Neural progenitor cell (in vitro differentiated cells): Measurements from ENCODE around the gene COL4A5. TPM values are rescaled to one million over a fixed set of nuclear protein-coding genes. Genes with fewer than 3 reads are reported as not detected.

Source experiments
- DNase-seq: peaks from one replicate; pipeline ENCODE4 v3.0.0-alpha.2; 2016; ENCODE audit warnings: low spot score
- H2AFZ ChIP-seq: fragments of 200-600 bp; sonication (generic); replicated peaks from 2 replicates; pipeline ENCODE4 v1.6.1; 2016; ENCODE audit warnings: antibody characterized with exemption
- H3F3A ChIP-seq: fragments of 200-600 bp; sonication (generic); 2 replicates; pipeline ENCODE4 v1.6.1; 2016; ENCODE audit warnings: antibody characterized with exemption, low read depth
- H3K27ac ChIP-seq: fragments of 200-600 bp; sonication (generic); 2 replicates; pipeline ENCODE4 v1.5.1; 2016; ENCODE audit warnings: mild to moderate bottlenecking
- H3K27me3 ChIP-seq: fragments of 200-600 bp; sonication (generic); 2 replicates; pipeline ENCODE4 v1.6.1; 2016; ENCODE audit warnings: mild to moderate bottlenecking, moderate library complexity
- H3K36me3 ChIP-seq: fragments of 200-600 bp; sonication (generic); 2 replicates; pipeline ENCODE4 v1.5.1; 2016
- H3K4me1 ChIP-seq: fragments of 200-600 bp; sonication (generic); 2 replicates; pipeline ENCODE4 v1.6.1; 2016; ENCODE audit warnings: mixed run types
- H3K4me2 ChIP-seq: fragments of 200-600 bp; sonication (generic); 2 replicates; pipeline ENCODE4 v1.6.1; 2016
- H3K4me3 ChIP-seq: fragments of 200-600 bp; sonication (generic); 2 replicates; pipeline ENCODE4 v1.5.1; 2016
- H3K79me2 ChIP-seq: fragments of 200-600 bp; sonication (generic); 2 replicates; pipeline ENCODE4 v1.6.1; 2016; ENCODE audit warnings: low read depth
- H3K9ac ChIP-seq: fragments of 200-600 bp; sonication (generic); 2 replicates; pipeline ENCODE4 v1.6.1; 2016
- H3K9me3 ChIP-seq: fragments of 200-600 bp; sonication (generic); 2 replicates; pipeline ENCODE4 v1.5.1; 2016; ENCODE audit warnings: low read depth
- H4K20me1 ChIP-seq: fragments of 200-600 bp; sonication (generic); 2 replicates; pipeline ENCODE4 v1.6.1; 2016; ENCODE audit warnings: low read depth
- H3K27ac Mint-ChIP-seq: 3 replicates; pipeline ENCODE4 v1.8.0; 2021; ENCODE audit warnings: mixed read lengths
- H3K27me3 Mint-ChIP-seq: 2 replicates; pipeline ENCODE4 v1.8.0; 2022; ENCODE audit warnings: low read depth, mild to moderate bottlenecking, inconsistent platforms, moderate library complexity, mixed read lengths; ENCODE audit not compliant: insufficient read depth
- H3K36me3 Mint-ChIP-seq: 3 replicates; pipeline ENCODE4 v1.8.0; 2021; ENCODE audit warnings: mixed read lengths
- H3K4me1 Mint-ChIP-seq: 3 replicates; pipeline ENCODE4 v1.8.0; 2021; ENCODE audit warnings: mixed read lengths
- H3K4me3 Mint-ChIP-seq: 3 replicates; pipeline ENCODE4 v1.8.0; 2021; ENCODE audit warnings: mild to moderate bottlenecking, moderate library complexity, mixed read lengths
- H3K9me3 Mint-ChIP-seq: 3 replicates; pipeline ENCODE4 v1.8.0; 2020; ENCODE audit warnings: mixed read lengths
- CTCF ChIP-seq: fragments of 200-600 bp; sonication (generic); IDR thresholded peaks from 2 replicates; pipeline ENCODE4 v1.5.1; 2017; ENCODE audit warnings: antibody characterized with exemption, mild to moderate bottlenecking
- EZH2 ChIP-seq: fragments of 200-600 bp; sonication (generic); IDR thresholded peaks from 2 replicates; pipeline ENCODE4 v1.6.1; 2017; ENCODE audit warnings: antibody characterized with exemption, mild to moderate bottlenecking, moderate library complexity
- EZH2phosphoT487 ChIP-seq: fragments of 200-600 bp; sonication (generic); IDR thresholded peaks from 2 replicates; pipeline ENCODE4 v1.6.1; 2017; ENCODE audit warnings: antibody characterized with exemption
- small RNA-seq: library from RNA; depleted of rRNA; stranded (forward); fragments of <200 nt; gene quantifications from one replicate; pipeline ENCODE3, GENCODE V24; 2015
- total RNA-seq: library from RNA; depleted of rRNA; stranded (reverse); fragments of >200 nt; gene quantifications from 2 replicates; pipeline ENCODE4 v1.2.3, GENCODE V29; 2015; ENCODE audit warnings: low replicate concordance

Gene COL4A5
- total RNA-seq, 1 donor from 2014 or later = 115 TPM

DNA sequence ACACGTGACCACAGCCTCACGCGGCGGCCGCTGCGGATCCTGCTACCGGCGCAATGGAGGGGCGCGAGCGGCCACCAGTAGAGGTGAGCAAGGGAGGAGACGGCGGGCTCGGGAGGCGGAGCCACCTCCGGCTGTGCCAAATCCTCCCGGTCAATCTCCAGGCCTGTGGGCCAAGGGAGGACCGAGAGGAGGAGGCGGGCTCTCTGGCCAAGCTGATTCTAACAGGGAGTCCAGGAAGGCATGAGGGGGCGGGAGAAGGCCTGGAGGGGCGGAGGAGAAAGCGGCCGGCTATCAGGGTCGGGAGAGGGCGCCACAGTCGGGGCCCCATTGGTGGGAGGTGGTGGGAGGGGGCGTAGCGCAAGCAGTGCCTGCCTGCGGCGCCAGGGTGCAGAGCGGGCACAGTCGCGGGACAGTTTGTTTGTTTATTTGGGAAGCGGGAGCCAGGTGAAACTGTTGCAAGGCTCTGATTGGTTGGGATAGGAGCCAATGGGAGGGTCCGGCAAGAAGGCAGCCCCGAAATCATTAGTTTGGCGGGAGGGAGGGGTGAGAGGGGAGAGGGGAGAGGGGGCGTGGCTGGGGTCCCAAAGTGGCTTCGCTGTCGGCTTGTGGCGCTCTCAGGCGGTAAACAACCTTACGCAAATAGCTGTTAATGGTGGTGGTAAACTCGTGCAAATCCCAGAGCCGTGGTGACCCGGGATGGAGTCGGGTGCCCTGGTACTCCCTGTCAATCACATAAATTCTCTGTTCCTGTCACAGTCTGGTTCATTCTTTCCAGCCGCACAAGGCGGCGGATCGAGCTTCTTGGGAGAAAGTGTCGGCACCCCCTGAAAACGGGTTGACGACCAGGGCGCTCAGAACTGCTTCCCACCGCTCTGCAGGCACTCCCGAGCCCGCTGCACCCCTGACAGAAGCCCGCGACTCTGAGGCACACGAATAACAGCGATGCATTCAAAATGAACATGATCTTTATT is 297.2 kb downstream of the COL4A5 start, which contains the start of gene IRS4:
TSS of gene IRS4 (minus strand) at position 55 of the 971 bp plus-strand sequence.
- Histone ChIP-seq H3F3A (peaks cover 57% of the 10 kb centered on the region), H3K9me3 (no peaks in the 10 kb centered on the region), H3K4me3 (peak within 1 kb of the TSS; percentile 64), H3K4me2 (peak within 1 kb of the TSS; percentile 91), H3K4me1 (peaks cover 52% of the 10 kb centered on the region), H3K9ac (peak within 1 kb of the TSS; percentile 30), H3K27me3 (no peaks in the 10 kb centered on the region), H4K20me1 (peaks cover 27% of the 10 kb centered on the region), H3K79me2 (peaks cover 71% of the 10 kb centered on the region), H3K36me3 (peaks cover 5% of the 10 kb centered on the region), H3K27ac (peak within 1 kb of the TSS; percentile 89), H2AFZ (peak within 1 kb of the TSS; percentile 89)
- peak; percentile 94 for DNase-seq
- Mint-ChIP-seq H3K27ac (no peak within 1 kb of the TSS), H3K27me3 (peaks cover 32% of the 10 kb centered on the region), H3K9me3 (peaks cover 3% of the 10 kb centered on the region), H3K4me1 (peaks cover 35% of the 10 kb centered on the region), H3K4me3 (peak within 1 kb of the TSS; percentile 94), H3K36me3 (peaks cover 3% of the 10 kb centered on the region)
- TF ChIP-seq EZH2phosphoT487 (no peak), EZH2 (no peak), CTCF (peak; percentile 47)

DNA sequence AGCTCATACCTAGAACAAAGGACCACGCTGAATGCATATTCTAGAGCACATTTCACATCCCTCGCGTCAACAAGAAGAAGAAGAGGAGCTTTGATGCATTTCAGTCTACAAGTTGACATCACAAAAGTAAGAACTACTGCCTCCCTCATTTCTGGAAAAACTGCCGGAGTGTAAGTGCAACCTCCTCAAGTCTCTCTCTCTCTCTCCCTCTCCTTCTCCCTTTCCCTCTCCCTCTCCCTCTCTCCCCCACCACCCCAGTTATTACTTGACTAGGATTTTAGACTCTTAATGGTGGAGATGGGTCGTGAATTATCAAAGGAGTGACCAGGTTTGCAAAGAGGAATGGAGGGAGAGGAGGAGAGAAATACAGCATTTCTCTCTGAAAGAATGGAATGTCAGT is 298.1 kb downstream of the COL4A5 start:
- Histone ChIP-seq H3K4me2 (peak overlapping the region; percentile 78), H3K27me3 (no peaks in the 10 kb centered on the region), H3K9me3 (no peaks in the 10 kb centered on the region), H3K4me1 (peaks cover 57% of the 10 kb centered on the region), H2AFZ (peak overlapping the region; percentile 89), H3K4me3 (peak overlapping the region; percentile 64), H3F3A (peaks cover 52% of the 10 kb centered on the region), H3K79me2 (peaks cover 61% of the 10 kb centered on the region), H3K9ac (peak overlapping the region; percentile 30), H3K27ac (no peak overlapping the region), H4K20me1 (peaks cover 26% of the 10 kb centered on the region), H3K36me3 (no peaks in the 10 kb centered on the region)
- Mint-ChIP-seq H3K4me3 (peak overlapping the region; percentile 94), H3K36me3 (peaks cover 3% of the 10 kb centered on the region), H3K27me3 (peaks cover 22% of the 10 kb centered on the region), H3K4me1 (peaks cover 25% of the 10 kb centered on the region), H3K9me3 (peaks cover 3% of the 10 kb centered on the region), H3K27ac (no peak overlapping the region)
- no peak for DNase-seq
- TF ChIP-seq CTCF (no peak), EZH2phosphoT487 (no peak), EZH2 (no peak)

DNA sequence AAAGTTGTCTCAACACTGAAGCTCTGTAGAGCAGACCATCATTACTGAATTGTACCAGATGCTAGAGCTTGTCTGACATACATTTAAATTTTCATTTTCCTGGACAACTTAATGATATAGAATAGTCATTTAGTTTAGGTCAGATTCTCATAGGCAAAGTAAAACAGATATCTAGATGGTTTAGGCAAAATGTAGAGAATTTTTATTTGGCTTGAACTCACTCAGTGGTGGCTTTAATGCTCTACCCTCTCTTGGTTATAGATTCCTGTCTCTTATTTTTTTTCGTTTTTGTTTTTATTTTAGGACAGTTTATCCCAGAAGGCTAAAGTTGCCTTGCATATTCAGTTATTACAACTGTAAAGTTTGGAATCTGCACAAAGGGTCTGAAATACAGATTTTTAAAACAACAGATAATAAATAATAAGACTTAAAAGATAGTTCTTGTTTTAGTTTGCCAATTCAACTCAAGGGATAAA is 300.7 kb downstream of the COL4A5 start:
- H3K9me3 Mint-ChIP-seq = no peaks in the 10 kb centered on the region
- TF ChIP-seq CTCF = no peak
- TF ChIP-seq EZH2 = no peak
- no peak for TF ChIP-seq EZH2phosphoT487
- Histone ChIP-seq H3K9ac (no peak overlapping the region), H3K79me2 (peaks cover 36% of the 10 kb centered on the region), H4K20me1 (peaks cover under 1% of the 10 kb centered on the region), H3K27ac (peak overlapping the region; percentile 91), H3K9me3 (no peaks in the 10 kb centered on the region), H2AFZ (peak overlapping the region; percentile 51), H3K36me3 (no peaks in the 10 kb centered on the region), H3K4me3 (peak overlapping the region; percentile 19), H3K27me3 (no peaks in the 10 kb centered on the region), H3K4me2 (peak overlapping the region; percentile 47), H3K4me1 (peaks cover 50% of the 10 kb centered on the region), H3F3A (peaks cover 45% of the 10 kb centered on the region)
- DNase-seq = no peak
- H3K4me1 Mint-ChIP-seq = peaks cover 8% of the 10 kb centered on the region
- no peak overlapping the region for H3K27ac Mint-ChIP-seq
- no peak overlapping the region for H3K4me3 Mint-ChIP-seq
- peaks cover 4% of the 10 kb centered on the region for H3K27me3 Mint-ChIP-seq
- no peaks in the 10 kb centered on the region for H3K36me3 Mint-ChIP-seq

Small RNA genes within 50 kb of the gene (small RNA-seq; reads per million reads assigned to genes)
- gene RF00019 = not detected

Other genes starting within 250 kb of the COL4A5 start
- gene COL4A6, start 1.4 kb upstream of the COL4A5 start, total RNA-seq = 40.5 and 62.6 TPM in 2 replicates